ENCODE results near the gene SLC29A1.

DNA sequence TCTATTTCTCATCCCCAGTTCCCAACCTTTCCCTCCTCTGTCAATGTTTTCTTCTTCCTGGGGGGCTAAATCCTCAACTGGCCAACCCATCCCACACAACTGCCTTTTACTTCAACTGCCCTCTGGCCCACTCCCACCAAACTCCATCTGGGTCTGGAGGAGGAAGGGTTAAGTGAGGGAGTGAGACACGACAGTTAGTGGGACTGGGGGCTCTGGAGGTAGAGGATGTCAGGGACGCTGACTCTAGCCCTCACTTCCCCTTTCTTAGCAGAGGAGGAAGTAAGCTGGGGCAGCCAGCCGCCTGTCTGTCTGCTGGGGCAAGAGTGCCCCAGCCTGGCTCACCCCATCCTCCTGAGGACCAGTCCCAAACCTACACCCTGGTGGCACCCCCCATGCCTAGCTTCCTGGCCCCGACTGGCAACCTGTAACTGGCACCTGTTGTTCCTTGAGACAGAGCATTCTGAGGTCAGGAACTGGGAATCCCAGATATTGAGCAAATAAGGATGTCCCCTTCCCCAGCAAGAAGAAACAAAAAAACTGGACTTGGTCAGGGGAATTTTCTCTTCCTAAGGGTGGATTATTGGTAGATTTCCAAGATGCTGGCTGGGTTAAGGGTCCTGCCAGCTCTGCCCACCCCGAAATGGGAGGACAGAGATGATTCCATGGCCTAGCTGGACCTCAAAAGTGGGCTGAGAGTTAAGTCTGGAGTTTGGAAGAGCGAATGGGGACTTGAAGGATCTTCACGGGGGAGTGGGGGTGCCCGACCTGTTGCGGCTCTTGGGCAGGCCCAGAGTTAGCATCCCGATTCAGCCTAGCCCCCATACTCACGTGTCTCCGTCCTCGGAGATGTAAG, 41.0 kb downstream of the SLC29A1 start:
- TF ChIP-seq, protein P1, sequence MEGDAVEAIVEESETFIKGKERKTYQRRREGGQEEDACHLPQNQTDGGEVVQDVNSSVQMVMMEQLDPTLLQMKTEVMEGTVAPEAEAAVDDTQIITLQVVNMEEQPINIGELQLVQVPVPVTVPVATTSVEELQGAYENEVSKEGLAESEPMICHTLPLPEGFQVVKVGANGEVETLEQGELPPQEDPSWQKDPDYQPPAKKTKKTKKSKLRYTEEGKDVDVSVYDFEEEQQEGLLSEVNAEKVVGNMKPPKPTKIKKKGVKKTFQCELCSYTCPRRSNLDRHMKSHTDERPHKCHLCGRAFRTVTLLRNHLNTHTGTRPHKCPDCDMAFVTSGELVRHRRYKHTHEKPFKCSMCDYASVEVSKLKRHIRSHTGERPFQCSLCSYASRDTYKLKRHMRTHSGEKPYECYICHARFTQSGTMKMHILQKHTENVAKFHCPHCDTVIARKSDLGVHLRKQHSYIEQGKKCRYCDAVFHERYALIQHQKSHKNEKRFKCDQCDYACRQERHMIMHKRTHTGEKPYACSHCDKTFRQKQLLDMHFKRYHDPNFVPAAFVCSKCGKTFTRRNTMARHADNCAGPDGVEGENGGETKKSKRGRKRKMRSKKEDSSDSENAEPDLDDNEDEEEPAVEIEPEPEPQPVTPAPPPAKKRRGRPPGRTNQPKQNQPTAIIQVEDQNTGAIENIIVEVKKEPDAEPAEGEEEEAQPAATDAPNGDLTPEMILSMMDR (IDR thresholded peaks at IDR 0.05) = no peak
- no peak for TF ChIP-seq ZFX (IDR thresholded peaks at IDR 0.05; ENCODE audit: borderline replicate concordance)

Measured in 22Rv1 (cell line).